Caco-2 (cell line): ENCODE results near the gene C5orf52. TPM values are rescaled to one million over a fixed set of nuclear protein-coding genes. Genes with fewer than 3 reads are reported as not detected.
A peak's percentile ranks its signal among the peaks of the same experiment; 100 is the strongest.
"Not testable (repeated sequence)": the region's sequence is repeated elsewhere in the genome, so short reads cannot be mapped to it uniquely, and the experiment has no call there.

Source experiments
- BruUV-seq: library from RNA; stranded (reverse); fragments of 400-500 nt; replicated peaks from 2 replicates; lab custom pipeline; 2021; lab: Mats Ljungman, UMichigan
- CTCF ChIA-PET: fragments of 300-600 bp; sonication (Branson Sonifier 250); formaldehyde crosslinking; loops from one replicate; lab custom pipeline; 2022; ENCODE audit warnings: antibody characterized with exemption; lab: Charles Lee
- POLR2A ChIA-PET: fragments of 300-600 bp; sonication (Branson Sonifier 250); formaldehyde crosslinking; loops from one replicate; lab custom pipeline; 2022; ENCODE audit warnings: antibody characterized with exemption; lab: Charles Lee
- DNase-seq, 2 experiments: peaks; one replicate each; pipeline versions ENCODE4 v3.0.0 to v3.0.0-alpha.2; 2020 to 2022
- H3K27me3 ChIP-seq: replicated peaks from 2 replicates; pipeline ENCODE4 v1.6.0; 2011; ENCODE audit warnings: low read length; ENCODE audit not compliant: control insufficient read depth, insufficient read depth
- H3K36me3 ChIP-seq: 2 replicates; pipeline ENCODE4 v1.5.1; 2011; ENCODE audit warnings: low read length; ENCODE audit not compliant: control insufficient read depth, insufficient read depth
- H3K4me1 ChIP-seq: fragments of 250-450 bp; sonication (Bioruptor Pico); 2 replicates; pipeline ENCODE4 v1.5.1; 2020; ENCODE audit warnings: mild to moderate bottlenecking
- H3K4me3 ChIP-seq: 2 replicates; pipeline ENCODE4 v1.5.1; 2011; ENCODE audit warnings: low read depth, mild to moderate bottlenecking, control low read depth, low read length
- H3K9me3 ChIP-seq: fragments of 250-450 bp; sonication (Bioruptor Pico); 2 replicates; pipeline ENCODE4 v1.5.1; 2020; ENCODE audit warnings: mild to moderate bottlenecking, moderate library complexity
- H3K27ac Mint-ChIP-seq: one replicate; pipeline ENCODE4 v1.8.0; 2022; ENCODE audit warnings: mixed read lengths; ENCODE audit not compliant: unreplicated experiment
- H3K27me3 Mint-ChIP-seq: one replicate; pipeline ENCODE4 v1.8.0; 2022; ENCODE audit warnings: mixed read lengths; ENCODE audit not compliant: insufficient read depth, unreplicated experiment
- H3K36me3 Mint-ChIP-seq: one replicate; pipeline ENCODE4 v1.8.0; 2022; ENCODE audit warnings: mild to moderate bottlenecking, mixed read lengths; ENCODE audit not compliant: insufficient read depth, unreplicated experiment
- H3K4me1 Mint-ChIP-seq: one replicate; pipeline ENCODE4 v1.8.0; 2022; ENCODE audit warnings: low read depth, mixed read lengths; ENCODE audit not compliant: unreplicated experiment
- H3K4me3 Mint-ChIP-seq: one replicate; pipeline ENCODE4 v1.8.0; 2022; ENCODE audit warnings: mild to moderate bottlenecking, moderate library complexity, mixed read lengths; ENCODE audit not compliant: unreplicated experiment
- H3K9me3 Mint-ChIP-seq: one replicate; pipeline ENCODE4 v1.8.0; 2022; ENCODE audit warnings: mixed read lengths; ENCODE audit not compliant: unreplicated experiment
- CTCF ChIP-seq, 2 experiments: fragments of 200-600 bp in 1 of 2; IDR thresholded peaks; 1 replicate in 1 of 2; 2 replicates in 1 of 2; pipeline versions ENCODE4 v1.5.1 to v1.8.0; 2011 to 2022; ENCODE audit warnings: antibody characterized with exemption in 1 of 2, control low read depth in 1 of 2, inconsistent platforms in 1 of 2, low read depth in 1 of 2, low read length in 1 of 2, mild to moderate bottlenecking in 1 of 2, moderate library complexity in 1 of 2; ENCODE audit not compliant: insufficient read depth in 1 of 2, severe bottlenecking in 1 of 2, unreplicated experiment in 1 of 2
- intact Hi-C: fragments of 100-400 bp; cut with micrococcal nuclease; formaldehyde crosslinking; loops from one replicate; pipeline ENCODE4 v1.10.0; 2022; ENCODE audit not compliant: unreplicated experiment
- total RNA-seq: library from RNA; stranded (reverse); gene quantifications from 2 replicates; pipeline ENCODE4 v1.2.3, GENCODE V29; 2022

Gene C5orf52
- total RNA-seq, 1 experiment from 2014 or later: not detected

GRCh38 chr5:157687198-157687554 lies 15.8 kb downstream of the C5orf52 start:
- intact Hi-C loops: no loop called here
- CTCF ChIA-PET: no interaction called here
- TF ChIP-seq CTCF (IDR thresholded peaks at IDR 0.05; ENCODE audit: insufficient read depth in 1 of 2, low read depth in 1 of 2, low read length in 1 of 2, severe bottlenecking in 1 of 2, unreplicated experiment in 1 of 2): no peak
- Mint-ChIP-seq H3K27me3 (no peaks in the 10 kb centered on the region), H3K4me1 (peaks cover 5% of the 10 kb centered on the region), H3K27ac (no peak overlapping the region), H3K36me3 (no peaks in the 10 kb centered on the region), H3K4me3 (no peak overlapping the region), H3K9me3 (peaks cover 13% of the 10 kb centered on the region)
- POLR2A ChIA-PET: no interaction called here
- H3K4me1 ChIP-seq: 0 out of 2 replicates have a peak, but pooled peaks cover 7% of the 10 kb centered on the region
- no peaks in the 10 kb centered on the region for H3K9me3 ChIP-seq
- H3K36me3 ChIP-seq: no peaks in the 10 kb centered on the region
- no peaks in the 10 kb centered on the region for H3K27me3 ChIP-seq
- BruUV-seq: no TSS peak
- no peak for DNase-seq
- H3K4me3 ChIP-seq: no peak overlapping the region

- no peak for DNase-seq
- ChIA-PET CTCF (interaction anchor here (0.5 kb wide), 1 partner anchor 205 kb away, joined by 3 read pairs; no protein-coding TSS in a partner anchor), POLR2A (no interaction called here)
- Histone ChIP-seq H3K4me3 (no peak overlapping the region), H3K36me3 (no peaks in the 10 kb centered on the region), H3K9me3 (no peaks in the 10 kb centered on the region), H3K4me1 (0 out of 2 replicates have a peak, but pooled peaks cover 7% of the 10 kb centered on the region), H3K27me3 (no peaks in the 10 kb centered on the region)
- Mint-ChIP-seq H3K27me3 (no peaks in the 10 kb centered on the region), H3K27ac (no peak overlapping the region), H3K9me3 (peaks cover 19% of the 10 kb centered on the region), H3K4me1 (peaks cover 5% of the 10 kb centered on the region), H3K4me3 (no peak overlapping the region), H3K36me3 (no peaks in the 10 kb centered on the region)
- no TSS peak for BruUV-seq
- TF ChIP-seq CTCF (IDR thresholded peaks at IDR 0.05; ENCODE audit: insufficient read depth in 1 of 2, low read depth in 1 of 2, low read length in 1 of 2, severe bottlenecking in 1 of 2, unreplicated experiment in 1 of 2): no peak
- intact Hi-C loops: no loop called here
Measured at GRCh38 chr5:157689942-157690689, 18.8 kb downstream of the C5orf52 start.

- Mint-ChIP-seq H3K27me3 (no peaks in the 10 kb centered on the region), H3K4me1 (peaks cover 5% of the 10 kb centered on the region), H3K4me3 (no peak overlapping the region), H3K9me3 (peaks cover 19% of the 10 kb centered on the region), H3K27ac (peak overlapping the region; percentile 78), H3K36me3 (no peaks in the 10 kb centered on the region)
- no peaks in the 10 kb centered on the region for H3K9me3 ChIP-seq
- BruUV-seq: no TSS peak
- DNase-seq: no peak
- ChIA-PET CTCF (interaction anchor here (0.5 kb wide), 1 partner anchor 205 kb away, joined by 3 read pairs; no protein-coding TSS in a partner anchor), POLR2A (no interaction called here)
- no peak overlapping the region for H3K4me3 ChIP-seq
- no peak for TF ChIP-seq CTCF (IDR thresholded peaks at IDR 0.05; ENCODE audit: insufficient read depth in 1 of 2, low read depth in 1 of 2, low read length in 1 of 2, severe bottlenecking in 1 of 2, unreplicated experiment in 1 of 2)
- 0 out of 2 replicates have a peak, but pooled peaks cover 7% of the 10 kb centered on the region for H3K4me1 ChIP-seq
- H3K36me3 ChIP-seq: no peaks in the 10 kb centered on the region
- intact Hi-C loops: no loop called here
- H3K27me3 ChIP-seq: no peaks in the 10 kb centered on the region
Measured at GRCh38 chr5:157690690-157691433, 19.5 kb downstream of the C5orf52 start.

- H3K4me1 Mint-ChIP-seq, H3K36me3 Mint-ChIP-seq, intact Hi-C loops, H3K9me3 ChIP-seq, H3K4me3 Mint-ChIP-seq, POLR2A ChIA-PET, H3K4me1 ChIP-seq, H3K27ac Mint-ChIP-seq, H3K27me3 ChIP-seq, BruUV-seq, H3K36me3 ChIP-seq, H3K4me3 ChIP-seq, DNase-seq, CTCF ChIA-PET, H3K27me3 Mint-ChIP-seq: not testable (repeated sequence)
- peaks cover 19% of the 10 kb centered on the region for H3K9me3 Mint-ChIP-seq
Measured at GRCh38 chr5:157693816-157694215, 22.5 kb downstream of the C5orf52 start.
